Muscle of leg (tissue), 11 donors: ENCODE results near the gene SLC12A1. TPM values are rescaled to one million over a fixed set of nuclear protein-coding genes. Genes with fewer than 3 reads are reported as not detected.
A peak's percentile ranks its signal among the peaks of the same experiment; 100 is the strongest.

Experiments
- DNase-seq: peaks from one replicate; pipeline ENCODE4 v3.0.0; 2013
- H3K27ac ChIP-seq: one replicate; pipeline ENCODE4 v1.5.1; 2013; ENCODE audit warnings: mild to moderate bottlenecking, low read length, control low read depth
- H3K27me3 ChIP-seq: one replicate; pipeline ENCODE4 v1.6.1; 2013; ENCODE audit warnings: low read length; ENCODE audit not compliant: control insufficient read depth, insufficient read depth
- H3K36me3 ChIP-seq: one replicate; pipeline ENCODE4 v1.6.1; 2013; ENCODE audit warnings: low read length; ENCODE audit not compliant: control insufficient read depth, insufficient read depth
- H3K4me1 ChIP-seq: one replicate; pipeline ENCODE4 v1.6.1; 2013; ENCODE audit warnings: low read length; ENCODE audit not compliant: control insufficient read depth, insufficient read depth
- H3K4me3 ChIP-seq: one replicate; pipeline ENCODE4 v1.5.1; 2013; ENCODE audit warnings: low read length, control low read depth
- H3K9me3 ChIP-seq: replicated peaks from 2 replicates; pipeline ENCODE4 v1.6.1; 2013; ENCODE audit warnings: low read depth, low read length; ENCODE audit not compliant: control insufficient read depth
- WGBS: methylation state at CpG from one replicate; pipeline ENCODE4 v1.1.5; 2013; ENCODE audit warnings: missing lambda C conversion rate; ENCODE audit not compliant: insufficient coverage; 5-methylcytosine and 5-hydroxymethylcytosine counted together
- polyA plus RNA-seq, 8 donors: library from polyadenylated mRNA; unstranded; fragments of 120-200 nt; gene quantifications; one replicate each; pipeline versions ENCODE4 v1.2.1 to v1.2.3, GENCODE V29; 2013; ENCODE audit warnings: inconsistent platforms in 1 of 8, low replicate concordance in 1 of 8; ENCODE audit not compliant: insufficient read length in 8 of 8, insufficient read depth in 1 of 8
- total RNA-seq: library from RNA; stranded (reverse); fragments of 120-200 nt; gene quantifications from one replicate; pipeline ENCODE4 v1.2.4, GENCODE V29; 2013

Gene SLC12A1
- total and polyA plus RNA-seq, 9 donors = 0.07 to 0.23 (median 0.15) TPM; not detected in 3

- no peak for DNase-seq
- Histone ChIP-seq H3K27me3 (no peaks in the 10 kb centered on the region), H3K27ac (no peak overlapping the region), H3K4me1 (no peaks in the 10 kb centered on the region), H3K9me3 (no peaks in the 10 kb centered on the region), H3K4me3 (no peak overlapping the region), H3K36me3 (no peaks in the 10 kb centered on the region)
Observed at GRCh38 chr15:48233246-48233645, 27.1 kb downstream of the SLC12A1 start.

GRCh38 chr15:48239334-48239733 is 33.2 kb downstream of the SLC12A1 start:
- no peak for DNase-seq
- H3K4me3 ChIP-seq = no peak overlapping the region
- no peaks in the 10 kb centered on the region for H3K4me1 ChIP-seq
- H3K27me3 ChIP-seq = no peaks in the 10 kb centered on the region
- no peaks in the 10 kb centered on the region for H3K9me3 ChIP-seq
- no peak overlapping the region for H3K27ac ChIP-seq
- WGBS = 100% methylated on average over 2 of the region's 4 CpGs
- H3K36me3 ChIP-seq = no peaks in the 10 kb centered on the region

GRCh38 chr15:48242015-48242414 is 35.9 kb downstream of the SLC12A1 start:
- Histone ChIP-seq H3K4me3 (no peak overlapping the region), H3K4me1 (no peaks in the 10 kb centered on the region), H3K9me3 (no peaks in the 10 kb centered on the region), H3K36me3 (no peaks in the 10 kb centered on the region), H3K27ac (no peak overlapping the region), H3K27me3 (no peaks in the 10 kb centered on the region)
- DNase-seq = no peak

GRCh38 chr15:48242535-48242934 is 36.4 kb downstream of the SLC12A1 start:
- WGBS = 93% methylated on average over 3 of the region's 4 CpGs
- no peak for DNase-seq
- Histone ChIP-seq H3K4me1 (no peaks in the 10 kb centered on the region), H3K9me3 (no peaks in the 10 kb centered on the region), H3K27ac (no peak overlapping the region), H3K4me3 (no peak overlapping the region), H3K27me3 (no peaks in the 10 kb centered on the region), H3K36me3 (no peaks in the 10 kb centered on the region)

GRCh38 chr15:48244921-48245320 is 38.8 kb downstream of the SLC12A1 start:
- Histone ChIP-seq H3K4me1 (no peaks in the 10 kb centered on the region), H3K9me3 (no peaks in the 10 kb centered on the region)
- DNase-seq = no peak

GRCh38 chr15:48248414-48248813 is 42.3 kb downstream of the SLC12A1 start:
- DNase-seq = no peak
- no peaks in the 10 kb centered on the region for H3K9me3 ChIP-seq
- no peaks in the 10 kb centered on the region for H3K27me3 ChIP-seq
- no peak overlapping the region for H3K27ac ChIP-seq
- H3K4me1 ChIP-seq = no peaks in the 10 kb centered on the region
- WGBS = 90% methylated on average over 2 of the region's 5 CpGs
- no peaks in the 10 kb centered on the region for H3K36me3 ChIP-seq
- no peak overlapping the region for H3K4me3 ChIP-seq

More at GRCh38 chr15:48244921-48245320, 38.8 kb downstream of the SLC12A1 start:
- Histone ChIP-seq H3K27ac (no peak overlapping the region), H3K27me3 (no peaks in the 10 kb centered on the region), H3K36me3 (no peaks in the 10 kb centered on the region), H3K4me3 (no peak overlapping the region)
- WGBS = no CpG with 5 or more reads among the region's 1 CpG

GRCh38 chr15:48250640-48251076 is 44.6 kb downstream of the SLC12A1 start:
- H3K4me3 ChIP-seq = no peak overlapping the region
- peak; percentile 89 for DNase-seq
- WGBS = 13% methylated on average over 1 of the region's 6 CpGs
- no peak overlapping the region for H3K27ac ChIP-seq
- no peaks in the 10 kb centered on the region for H3K4me1 ChIP-seq
- no peaks in the 10 kb centered on the region for H3K27me3 ChIP-seq
- no peaks in the 10 kb centered on the region for H3K36me3 ChIP-seq
- H3K9me3 ChIP-seq = no peaks in the 10 kb centered on the region

- Histone ChIP-seq H3K9me3 (no peaks in the 10 kb centered on the region), H3K27ac (no peak overlapping the region), H3K36me3 (no peaks in the 10 kb centered on the region), H3K27me3 (no peaks in the 10 kb centered on the region), H3K4me3 (no peak overlapping the region), H3K4me1 (no peaks in the 10 kb centered on the region)
- DNase-seq = peak; percentile 31
- 35% methylated on average over 2 of the region's 4 CpGs for WGBS
Observed at GRCh38 chr15:48253172-48253571, 47.1 kb downstream of the SLC12A1 start.

GRCh38 chr15:48265135-48265534 is 59.0 kb downstream of the SLC12A1 start:
- no peak overlapping the region for H3K4me3 ChIP-seq
- H3K27ac ChIP-seq = no peak overlapping the region
- no peaks in the 10 kb centered on the region for H3K27me3 ChIP-seq
- H3K9me3 ChIP-seq = no peaks in the 10 kb centered on the region
- no CpG with 5 or more reads among the region's 1 CpG for WGBS
- H3K36me3 ChIP-seq = no peaks in the 10 kb centered on the region
- no peaks in the 10 kb centered on the region for H3K4me1 ChIP-seq
- no peak for DNase-seq

GRCh38 chr15:48266024-48266689 is 60.1 kb downstream of the SLC12A1 start:
- H3K4me3 ChIP-seq = no peak overlapping the region
- no peaks in the 10 kb centered on the region for H3K36me3 ChIP-seq
- DNase-seq = no peak
- H3K9me3 ChIP-seq = no peaks in the 10 kb centered on the region
- no peak overlapping the region for H3K27ac ChIP-seq
- H3K27me3 ChIP-seq = no peaks in the 10 kb centered on the region
- no peaks in the 10 kb centered on the region for H3K4me1 ChIP-seq
- 54% methylated on average over 2 of the region's 4 CpGs for WGBS

GRCh38 chr15:48267766-48268165 is 61.7 kb downstream of the SLC12A1 start:
- no peaks in the 10 kb centered on the region for H3K4me1 ChIP-seq
- no peaks in the 10 kb centered on the region for H3K9me3 ChIP-seq
- 40% methylated on average over 1 of the region's 3 CpGs for WGBS
- no peak overlapping the region for H3K4me3 ChIP-seq
- no peaks in the 10 kb centered on the region for H3K36me3 ChIP-seq
- DNase-seq = no peak
- no peak overlapping the region for H3K27ac ChIP-seq
- H3K27me3 ChIP-seq = no peaks in the 10 kb centered on the region
